Stomach (tissue), 9 donors: Measurements from ENCODE around the gene MYBPC2. TPM values are rescaled to one million over a fixed set of nuclear protein-coding genes. Genes with fewer than 3 reads are reported as not detected.

ENCODE experiments used
- DNase-seq, 2 donors: peaks; one replicate each; pipeline versions ENCODE4 v3.0.0 to v3.0.0-alpha.2; 2013 to 2019
- H3K27ac ChIP-seq, 5 donors: fragments of 200-600 bp in 4 of 5; sonication (generic) in 4 of 5; one replicate each; pipeline ENCODE4 v1.5.1; 2013 to 2019; ENCODE audit warnings: mild to moderate bottlenecking in 1 of 5, moderate library complexity in 1 of 5
- H3K27me3 ChIP-seq, 3 donors: fragments of 200-600 bp; sonication (generic); one replicate each; pipeline ENCODE4 v1.5.1; 2017 to 2019; ENCODE audit warnings: mixed run types in 1 of 3
- H3K36me3 ChIP-seq, 4 donors: fragments of 200-600 bp; sonication (generic); 1 replicate in 3 of 4; 2 replicates in 1 of 4; pipeline ENCODE4 v1.5.1; 2016 to 2019
- H3K4me1 ChIP-seq, 4 donors: fragments of 200-600 bp; sonication (generic); one replicate each; pipeline ENCODE4 v1.5.1; 2016 to 2019
- H3K4me3 ChIP-seq, 4 donors: fragments of 200-600 bp; sonication (generic) in 3 of 4; one replicate each; pipeline ENCODE4 v1.5.1; 2016 to 2019; ENCODE audit warnings: mild to moderate bottlenecking in 1 of 4
- H3K9me3 ChIP-seq, 4 donors: fragments of 200-600 bp; sonication (generic); one replicate each; pipeline ENCODE4 v1.5.1; 2016 to 2019
- CTCF ChIP-seq, 7 experiments: fragments of 450-650 bp in 4 of 7; fragments of 200-600 bp in 3 of 7; sonication (generic) in 3 of 7; IDR thresholded peaks; one replicate each; pipeline ENCODE4 v1.5.1; 2016 to 2019; ENCODE audit warnings: antibody characterized with exemption in 7 of 7, control low read depth in 2 of 7, mild to moderate bottlenecking in 1 of 7
- EP300 ChIP-seq: sonication (generic); formaldehyde crosslinking; IDR thresholded peaks from one replicate; pipeline ENCODE4 v1.6.1; 2017; ENCODE audit warnings: antibody characterized with exemption
- POLR2A ChIP-seq, 4 donors: fragments of 450-650 bp; IDR thresholded peaks; one replicate each; pipeline ENCODE4 v1.6.1; 2016; ENCODE audit warnings: antibody characterized with exemption in 4 of 4, control low read depth in 2 of 4, mild to moderate bottlenecking in 1 of 4, moderate library complexity in 1 of 4
- POLR2AphosphoS5 ChIP-seq, 3 donors: sonication (generic); formaldehyde crosslinking; IDR thresholded peaks; one replicate each; pipeline ENCODE4 v1.6.1; 2016; ENCODE audit warnings: antibody characterized with exemption in 3 of 3
- WGBS, 5 donors: extraction: QIAGEN DNeasy Blood & Tissue Kit in 3 of 5; methylation state at CpG; one replicate each; pipeline versions ENCODE4 v1.1.5 to v1.1.7; 2013 to 2018; 5-methylcytosine and 5-hydroxymethylcytosine counted together
- intact Hi-C: fragments of 100-400 bp; cut with DNase I; formaldehyde crosslinking; loops from one replicate; pipeline ENCODE4 v1.15.1; 2023; ENCODE audit warnings: low total_unique reads
- polyA plus RNA-seq, 3 donors: library from polyadenylated mRNA; stranded (reverse); fragments of 200-250 nt; gene quantifications; one replicate each; pipeline ENCODE4 v1.2.3, GENCODE V29; 2013
- total RNA-seq, 5 donors: library from RNA; depleted of rRNA; stranded (reverse); fragments of >200 nt; gene quantifications; one replicate each; pipeline versions ENCODE4 v1.1.0 to v1.2.3, GENCODE V29; 2014 to 2016
- donor health status: healthy with polysubstance abuse.
- donor health status: Bipolar disorder and iron deficiency.
- donor health status: healthy.

The MYBPC2 gene
- total and polyA plus RNA-seq, 8 donors: 0.10 to 0.31 TPM; not detected in 6

DNA sequence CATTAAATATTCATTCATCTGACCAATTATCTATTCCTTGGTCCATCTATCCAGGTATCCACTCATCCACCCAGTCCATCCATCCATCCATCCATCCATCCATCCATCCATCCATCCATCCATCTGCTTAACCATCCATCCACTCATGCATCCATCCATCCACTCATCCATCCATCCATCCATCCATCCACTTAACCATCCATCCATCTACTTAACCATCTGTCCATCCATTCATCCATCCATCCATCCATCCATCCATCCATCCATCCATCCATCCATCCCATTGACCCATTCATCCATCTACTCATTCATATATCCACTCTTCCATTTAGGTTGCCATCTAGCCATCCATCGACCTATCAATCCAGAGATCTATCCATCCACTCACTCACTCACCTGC, 11.4 kb downstream of the MYBPC2 start:
- Histone ChIP-seq H3K27me3 (peaks cover 0 to 3% (median 0%) of the 10 kb centered on the region in 3 donors), H3K9me3 (no peaks in the 10 kb centered on the region), H3K4me1 (no peaks in the 10 kb centered on the region), H3K4me3 (no peak overlapping the region), H3K36me3 (no peaks in the 10 kb centered on the region), H3K27ac (no peak overlapping the region)
- WGBS, 5 donors: 56 to 63% (median 59%) methylated on average over 1 of the region's 1 CpG
- no peak for DNase-seq
- intact Hi-C loops: no loop called here
- TF ChIP-seq CTCF (IDR thresholded peaks at IDR 0.05): no peak
- TF ChIP-seq POLR2AphosphoS5 (IDR thresholded peaks at IDR 0.05): no peak
- TF ChIP-seq POLR2A (IDR thresholded peaks at IDR 0.05): no peak
- TF ChIP-seq EP300: no peak

- H3K4me3 ChIP-seq: no peak overlapping the region
- no peaks in the 10 kb centered on the region for H3K4me1 ChIP-seq
- no peaks in the 10 kb centered on the region for H3K36me3 ChIP-seq
- H3K9me3 ChIP-seq: no peaks in the 10 kb centered on the region
- no peak overlapping the region for H3K27ac ChIP-seq
- intact Hi-C loops: no loop called here
- TF ChIP-seq POLR2A (IDR thresholded peaks at IDR 0.05): no peak
- no peak for TF ChIP-seq EP300
- no peak for TF ChIP-seq POLR2AphosphoS5 (IDR thresholded peaks at IDR 0.05)
- no peak for TF ChIP-seq CTCF (IDR thresholded peaks at IDR 0.05)
- peaks cover 0 to 30% (median 8%) of the 10 kb centered on the region in 3 donors for H3K27me3 ChIP-seq
- WGBS, 5 donors: 77 to 91% (median 83%) methylated on average over 5 of the region's 5 CpGs
- DNase-seq: no peak
These were observed 14.4 kb downstream of the MYBPC2 start for GRCh38 chr19:50447053-50447452.

GRCh38 chr19:50447750-50448149, 15.1 kb downstream of the MYBPC2 start:
- TF ChIP-seq CTCF (IDR thresholded peaks at IDR 0.05) (no peak), POLR2AphosphoS5 (IDR thresholded peaks at IDR 0.05) (no peak), POLR2A (IDR thresholded peaks at IDR 0.05) (no peak), EP300 (no peak)
- no peak for DNase-seq
- H3K36me3 ChIP-seq: no peaks in the 10 kb centered on the region
- no peak overlapping the region for H3K27ac ChIP-seq
- no peak overlapping the region for H3K4me3 ChIP-seq
- no peaks in the 10 kb centered on the region for H3K9me3 ChIP-seq
- WGBS, 5 donors: 88 to 95% (median 90%) methylated on average over 10 of the region's 10 CpGs
- peaks cover 0 to 30% (median 8%) of the 10 kb centered on the region in 3 donors for H3K27me3 ChIP-seq
- intact Hi-C loops: no loop called here
- H3K4me1 ChIP-seq: no peaks in the 10 kb centered on the region

DNA sequence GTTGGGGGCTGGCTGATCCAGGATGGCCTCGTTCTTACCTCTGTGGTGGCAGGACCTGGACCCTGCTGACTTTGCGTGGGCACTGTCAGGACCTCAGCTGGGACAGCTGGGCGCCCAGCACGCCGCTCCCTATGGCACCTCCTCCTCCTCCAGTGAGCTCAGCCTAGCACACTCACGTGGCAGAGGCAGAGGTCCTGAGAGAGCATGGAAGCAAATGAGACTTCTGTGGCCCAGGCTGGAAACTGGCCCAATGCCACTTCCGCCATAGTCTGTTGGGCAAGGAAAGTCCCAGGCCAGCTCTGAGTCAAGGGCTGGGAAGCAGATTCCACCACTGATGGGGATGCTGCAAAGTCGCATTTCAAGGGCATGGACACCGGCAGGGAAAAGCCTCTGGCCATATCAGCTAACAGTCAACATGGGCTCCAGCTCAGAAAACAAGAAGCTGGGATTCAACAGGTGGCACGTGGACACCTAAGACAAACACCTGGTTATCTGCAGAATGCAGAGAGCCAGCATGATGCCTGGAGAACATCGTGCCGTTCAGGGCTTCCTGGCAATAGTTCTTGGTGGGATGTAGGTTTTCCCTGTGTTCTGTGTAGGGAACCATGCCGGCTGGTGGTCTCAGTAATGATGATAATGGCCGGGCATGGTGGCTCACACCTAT, 16.7 kb downstream of the MYBPC2 start:
- Histone ChIP-seq H3K4me1 (no peaks in the 10 kb centered on the region), H3K27ac (no peak overlapping the region), H3K4me3 (no peak overlapping the region), H3K27me3 (peaks cover 0 to 30% (median 8%) of the 10 kb centered on the region in 3 donors), H3K36me3 (no peaks in the 10 kb centered on the region), H3K9me3 (no peaks in the 10 kb centered on the region)
- no peak for DNase-seq
- 62 to 72% (median 66%) methylated on average over 14 of the region's 14 CpGs for whole genome bisulfite sequencing, 5 donors
- intact Hi-C loops: no loop called here
- no peak for TF ChIP-seq EP300
- TF ChIP-seq POLR2AphosphoS5 (IDR thresholded peaks at IDR 0.05): no peak
- no peak for TF ChIP-seq POLR2A (IDR thresholded peaks at IDR 0.05)
- TF ChIP-seq CTCF (IDR thresholded peaks at IDR 0.05): no peak
